ENCODE measurements around the gene SNRNP25.
A peak's percentile ranks its signal among the peaks of the same experiment; 100 is the strongest.

Gene SNRNP25

DNA sequence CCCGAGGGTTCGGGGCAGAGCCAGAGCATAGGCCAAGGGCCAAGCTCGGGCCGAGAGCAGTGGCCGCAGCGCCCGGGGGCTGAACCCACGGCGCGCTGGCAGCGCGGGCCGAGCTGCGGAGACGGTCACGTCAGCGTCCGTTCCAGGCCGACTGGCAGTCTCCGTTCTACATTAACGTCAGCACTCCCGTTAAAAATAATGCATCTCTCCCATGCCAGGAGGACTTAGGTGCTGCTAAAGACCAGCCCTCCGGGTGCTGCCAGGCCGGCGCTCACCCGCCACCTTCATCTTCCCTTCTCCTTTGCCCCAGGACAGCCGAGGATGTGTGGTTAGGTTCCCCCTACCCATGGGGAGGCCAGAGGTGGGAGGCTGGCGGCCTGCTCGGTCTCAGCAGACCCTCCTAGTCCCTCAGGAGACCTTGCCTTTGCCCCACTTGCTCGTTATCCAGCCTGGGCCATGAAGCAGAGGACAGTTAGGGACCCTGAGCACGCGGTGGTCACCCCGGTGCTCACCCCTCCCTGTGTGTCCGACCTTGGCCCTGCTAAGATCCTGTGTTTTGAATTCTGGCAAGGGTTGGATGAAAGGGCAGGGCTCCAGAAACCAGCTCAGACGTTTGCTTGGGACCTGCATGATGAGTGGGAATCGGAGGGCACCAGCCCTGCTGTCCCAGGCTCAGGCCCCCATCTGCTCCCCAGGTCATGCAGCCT lies 25.0 kb downstream of the SNRNP25 start:
- no peak for DNase-seq

GRCh38 chr16:79151-80054 lies 25.8 kb downstream of the SNRNP25 start:
- DNase-seq: no peak

GRCh38 chr16:83060-83603 lies 29.5 kb downstream of the SNRNP25 start:
- DNase-seq: no peak

DNA sequence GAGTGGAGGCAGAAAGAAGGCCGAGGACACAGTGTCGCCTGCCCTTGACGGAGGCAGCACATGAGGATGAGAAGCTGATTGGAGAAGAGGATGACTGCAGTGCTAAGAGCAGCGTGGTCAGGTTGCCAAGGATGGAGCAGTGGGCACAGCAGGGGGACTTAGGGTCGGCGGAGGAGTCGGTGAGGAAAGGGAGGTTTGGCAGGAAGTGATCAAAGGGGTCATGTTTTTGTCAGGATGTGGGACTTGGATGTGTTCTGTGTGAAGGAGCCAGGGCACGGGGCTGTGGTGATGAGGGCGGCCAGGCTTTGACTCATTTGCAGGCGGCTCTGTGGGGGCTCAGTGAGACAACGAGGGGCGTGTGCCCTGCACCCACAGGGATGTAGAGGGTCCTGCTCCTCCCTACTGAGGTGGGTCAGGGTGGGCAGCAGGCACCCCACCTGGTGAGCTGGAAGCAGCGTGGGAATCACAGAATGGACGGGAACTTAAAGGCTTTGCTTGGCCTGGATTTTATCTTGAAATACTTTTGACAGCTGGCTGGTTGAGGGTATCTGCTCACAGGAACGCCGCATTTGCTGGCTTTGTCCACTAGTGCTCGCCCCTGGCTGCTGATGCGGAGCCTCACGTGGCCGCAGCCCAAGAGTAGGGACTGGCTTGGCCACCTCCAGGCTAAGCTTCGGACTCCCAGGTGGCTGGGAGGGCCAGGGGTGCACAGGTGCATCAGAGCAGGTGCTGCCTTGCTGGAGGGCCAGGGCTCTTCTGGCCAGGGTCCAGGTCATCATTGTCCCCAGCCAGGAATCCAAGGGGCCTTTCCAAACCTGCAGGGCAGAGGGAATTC lies 30.4 kb downstream of the SNRNP25 start:
- peak; percentile 47 for DNase-seq

DNA sequence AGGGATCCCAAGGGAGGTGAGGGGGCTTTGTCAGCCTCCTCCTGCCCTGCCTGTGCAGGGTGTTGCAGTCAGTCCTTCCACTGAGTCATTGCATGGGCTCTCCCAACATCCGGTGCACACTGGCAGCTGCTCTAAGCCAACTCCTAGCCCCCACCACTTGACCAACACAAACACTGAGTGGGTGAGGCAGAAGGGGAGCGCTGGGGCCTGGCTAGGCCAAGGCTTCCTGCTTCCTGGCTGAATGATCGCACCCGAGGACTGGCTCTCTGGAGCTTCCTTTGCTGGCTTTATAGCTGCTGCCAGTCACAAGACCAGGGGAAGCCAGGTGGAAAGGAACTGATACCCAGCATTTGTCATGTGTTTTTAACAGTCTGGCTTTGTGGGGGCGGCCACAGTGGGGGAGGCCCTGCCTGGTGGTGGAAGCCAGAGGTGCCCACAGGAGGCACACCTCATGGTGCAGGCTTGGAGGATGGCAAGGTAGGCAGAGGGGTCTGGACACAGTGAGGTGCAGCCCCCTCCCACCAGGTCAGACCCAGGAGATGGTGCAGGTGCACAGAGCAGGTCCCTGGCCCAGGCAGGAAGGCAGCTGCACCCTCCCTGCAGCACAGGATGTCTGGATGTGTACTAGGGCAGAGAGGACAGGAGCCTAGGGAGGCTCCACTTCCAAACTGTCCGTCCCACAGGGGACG lies 31.2 kb downstream of the SNRNP25 start:
- DNase-seq: peak; percentile 70

- no peak for DNase-seq
Measured at GRCh38 chr16:85407-85782, 31.8 kb downstream of the SNRNP25 start.

- DNase-seq: no peak
Measured at GRCh38 chr16:85865-86264, 32.2 kb downstream of the SNRNP25 start.

GRCh38 chr16:86483-86952 lies 32.9 kb downstream of the SNRNP25 start:
- DNase-seq: no peak

DNA sequence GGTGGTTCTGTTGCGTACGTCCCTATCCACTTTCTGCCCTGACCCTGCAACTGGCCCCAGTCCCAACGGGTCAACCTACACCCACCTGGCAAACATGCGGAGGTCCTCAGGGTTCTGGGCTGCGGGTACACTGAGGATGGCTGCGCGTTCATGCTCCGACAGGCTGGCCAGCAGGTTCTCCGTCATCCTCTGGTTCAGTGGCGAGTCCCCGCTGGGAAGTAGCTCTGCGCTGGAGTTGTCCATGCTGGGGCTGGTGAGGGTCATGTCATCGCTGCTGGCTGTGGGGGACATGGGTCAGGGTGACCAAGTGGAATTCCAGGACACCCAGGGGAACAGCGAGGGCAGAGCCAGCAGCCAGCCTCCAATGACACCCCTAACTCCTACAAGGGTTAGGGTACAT lies 35.0 kb downstream of the SNRNP25 start:
- no peak for DNase-seq

- DNase-seq: no peak
Measured at GRCh38 chr16:89391-90302, 36.0 kb downstream of the SNRNP25 start.

DNA sequence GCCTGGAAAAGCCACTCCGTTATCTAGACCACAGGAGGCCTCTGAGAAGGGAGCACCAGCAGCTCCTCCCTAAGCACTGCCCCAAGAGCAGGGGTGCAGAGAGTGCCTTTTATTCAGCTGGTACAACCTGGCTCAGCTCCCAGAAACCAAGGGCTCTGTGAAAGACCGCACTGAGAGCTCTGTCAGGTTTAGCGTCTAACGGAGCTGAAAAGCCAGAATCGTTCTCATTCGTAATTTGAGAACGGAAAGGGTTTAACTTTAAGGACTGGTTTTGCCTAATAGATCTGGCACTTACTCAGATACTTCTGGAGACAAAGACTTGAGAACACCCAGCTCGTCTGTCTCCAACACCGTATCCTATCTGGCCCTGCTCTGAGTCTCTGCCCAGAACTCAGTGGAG lies 37.9 kb downstream of the SNRNP25 start:
- peak; percentile 91 for DNase-seq

DNA sequence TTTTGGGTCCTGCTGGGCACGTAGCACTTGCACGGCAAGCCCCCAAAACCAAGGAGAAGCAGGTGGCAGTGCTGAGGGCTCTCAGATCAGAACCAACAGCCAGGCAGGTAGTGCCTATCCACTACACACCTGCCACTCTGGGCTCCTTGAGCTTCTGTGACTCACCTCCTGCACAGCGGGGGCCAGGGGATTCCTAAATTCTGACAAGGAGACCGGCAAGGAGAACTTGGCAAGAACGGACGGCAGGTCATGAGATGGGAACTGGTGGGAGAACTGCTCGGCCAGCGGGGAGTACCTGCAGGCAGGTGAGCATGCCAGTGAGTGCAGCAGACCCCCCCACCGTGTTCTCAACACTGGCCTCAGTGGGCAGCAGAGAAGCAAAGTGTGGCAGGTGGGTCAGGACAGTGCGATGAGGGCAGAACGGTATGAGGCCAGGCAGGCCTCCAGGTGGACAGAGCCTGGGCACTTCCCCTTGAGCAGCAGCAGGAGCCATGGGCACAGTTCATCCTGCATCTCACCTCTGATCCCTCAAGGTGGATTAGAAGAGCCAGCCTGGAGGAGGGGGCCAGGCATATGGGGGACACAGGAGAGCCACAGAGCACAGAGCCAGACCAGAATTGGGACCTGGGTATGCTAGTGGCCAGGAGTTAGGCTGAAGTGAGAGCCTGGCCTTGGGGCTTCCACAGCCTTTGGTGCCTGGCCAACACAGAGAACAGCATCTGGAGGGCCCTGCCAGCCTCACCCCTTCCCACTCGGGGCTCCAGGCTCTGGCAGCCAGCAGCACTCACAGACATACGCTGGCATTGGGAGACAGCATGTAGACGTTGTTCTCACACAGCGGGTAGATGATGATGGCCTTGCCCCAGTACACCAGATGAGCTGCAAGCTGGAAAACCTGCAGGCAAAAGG lies 39.1 kb downstream of the SNRNP25 start:
- peak; percentile 38 for DNase-seq

DNA sequence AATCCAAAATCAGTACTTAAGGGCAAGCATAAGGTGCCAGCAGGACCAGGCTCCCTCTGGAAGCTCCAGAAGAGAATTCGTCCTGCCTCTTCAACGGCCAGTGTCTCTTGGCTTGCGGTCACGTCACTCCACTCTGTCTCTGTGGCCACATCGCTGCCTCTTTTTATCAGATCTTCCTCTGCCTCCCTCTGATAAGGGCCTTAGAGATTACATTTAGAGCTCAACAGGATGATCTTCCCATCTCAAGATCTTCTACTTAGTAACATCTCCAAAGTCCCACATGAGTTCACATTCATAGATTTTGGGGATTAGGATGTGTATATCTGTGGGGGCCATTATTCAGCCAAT lies 41.3 kb downstream of the SNRNP25 start:
- no peak for DNase-seq

DNA sequence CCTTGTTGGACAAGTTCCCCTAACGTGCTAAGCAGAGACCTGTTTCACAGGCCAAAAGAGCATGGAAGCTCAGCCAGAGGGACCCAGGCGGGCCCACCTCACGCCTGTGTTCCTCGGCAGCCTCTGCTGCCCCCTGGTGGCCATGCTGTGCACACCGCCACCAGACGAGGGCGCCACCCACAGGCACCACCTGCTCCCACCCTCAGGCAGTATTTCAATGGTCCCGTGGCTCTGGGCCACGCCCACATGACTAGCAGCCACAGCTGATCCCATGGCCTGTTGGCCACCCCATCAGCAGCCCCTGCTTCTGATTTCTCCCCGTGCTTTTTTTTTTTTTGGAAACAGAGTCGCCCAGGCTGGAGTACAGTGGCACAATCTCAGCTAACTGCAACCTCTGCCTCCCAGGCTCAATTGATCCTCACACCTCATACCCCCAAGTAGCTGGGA lies 43.3 kb downstream of the SNRNP25 start:
- DNase-seq: peak; percentile 74

DNA sequence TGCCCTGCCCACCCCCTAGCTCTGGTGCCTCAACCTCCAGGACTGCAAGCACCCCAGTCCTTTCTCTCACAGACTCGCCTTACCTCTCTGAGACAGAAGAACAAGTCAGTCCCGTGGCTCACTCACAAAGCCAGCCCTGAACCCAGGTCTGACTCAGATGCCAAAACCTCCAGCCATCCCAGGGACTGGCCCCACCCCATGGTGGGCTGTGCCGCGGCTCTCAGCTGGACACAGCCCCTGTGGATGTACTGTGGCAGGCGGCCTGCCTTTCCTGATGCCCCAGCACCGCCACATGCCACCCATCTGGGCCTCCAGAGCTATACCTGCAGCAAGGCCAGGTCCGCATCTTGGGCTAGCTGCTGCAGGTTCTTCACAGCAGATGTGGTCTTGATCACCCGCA lies 44.2 kb downstream of the SNRNP25 start:
- no peak for DNase-seq

GRCh38 chr16:100989-101388 lies 47.4 kb downstream of the SNRNP25 start:
- DNase-seq: no peak

DNA sequence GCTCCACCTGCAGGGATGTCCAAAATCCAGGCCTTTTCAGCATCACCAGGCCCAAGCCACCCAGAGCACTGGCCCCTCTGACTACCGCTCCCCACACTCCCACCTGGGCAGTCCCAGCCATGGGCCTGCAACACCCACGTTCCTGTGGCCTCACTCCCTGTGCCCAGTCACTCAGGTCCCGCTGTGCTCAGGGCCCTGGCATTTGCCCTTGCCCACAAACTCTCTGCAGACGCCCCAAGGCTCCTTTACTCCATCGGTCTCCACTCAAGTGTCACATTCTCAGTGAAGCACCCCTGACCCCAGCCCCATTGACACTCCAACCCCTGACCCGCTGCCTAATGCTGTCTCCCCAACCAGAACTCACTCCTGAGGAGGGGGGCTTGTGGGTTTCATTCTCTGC lies 48.0 kb downstream of the SNRNP25 start:
- no peak for DNase-seq

GRCh38 chr16:102060-102855 lies 48.6 kb downstream of the SNRNP25 start:
- no peak for DNase-seq

DNA sequence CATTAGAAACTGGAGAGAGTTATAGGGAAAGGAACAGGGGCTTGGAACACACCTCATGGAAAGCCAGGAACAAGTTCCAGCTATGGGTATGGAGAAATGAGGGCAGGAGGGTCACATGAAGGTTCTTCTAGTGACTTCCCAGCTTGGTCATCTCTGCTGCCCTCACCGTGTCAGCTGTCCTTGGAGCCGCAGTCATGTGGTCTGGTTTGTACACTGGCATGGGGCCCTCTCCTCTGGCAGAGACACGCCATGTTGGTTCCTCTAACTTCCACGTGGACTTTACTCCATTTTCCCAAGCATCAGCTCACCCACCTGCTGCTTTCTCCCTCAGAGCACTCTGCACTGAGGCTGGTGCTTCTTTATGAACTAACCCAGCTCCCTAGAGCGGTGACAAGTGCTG lies 50.7 kb downstream of the SNRNP25 start:
- no peak for DNase-seq
